ENCODE data around the gene FGFR2.
A peak's percentile ranks its signal among the peaks of the same experiment; 100 is the strongest.

Gene FGFR2

GRCh38 chr10:121609426-121610380, 11.5 kb upstream of the FGFR2 start:
- no peak for DNase-seq

GRCh38 chr10:121608469-121609190, 10.4 kb upstream of the FGFR2 start:
- no peak for DNase-seq

GRCh38 chr10:121607310-121608055, 9.2 kb upstream of the FGFR2 start:
- no peak for DNase-seq

- DNase-seq: no peak
These were observed 7.5 kb upstream of the FGFR2 start for GRCh38 chr10:121605708-121606107.

DNA sequence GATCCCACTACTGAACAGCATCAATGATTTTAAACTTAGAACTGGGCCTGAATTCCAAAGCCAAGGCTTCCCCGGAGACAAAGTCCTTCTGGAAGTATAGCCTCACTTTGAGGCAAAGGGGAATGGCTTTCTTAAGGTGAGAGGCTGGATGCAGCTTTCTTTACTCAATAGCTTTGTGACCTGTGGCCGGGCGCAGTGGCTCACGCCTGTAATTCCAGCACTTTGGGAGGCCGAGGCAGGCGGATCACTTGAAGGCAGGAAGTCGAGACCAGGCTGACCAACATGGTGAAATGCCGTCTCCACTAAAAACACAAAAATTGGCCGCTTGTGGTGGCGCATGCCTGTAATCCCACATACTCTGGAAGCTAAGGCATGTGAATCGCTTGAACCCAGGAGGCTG, 3.2 kb upstream of the FGFR2 start:
- DNase-seq: no peak

DNA sequence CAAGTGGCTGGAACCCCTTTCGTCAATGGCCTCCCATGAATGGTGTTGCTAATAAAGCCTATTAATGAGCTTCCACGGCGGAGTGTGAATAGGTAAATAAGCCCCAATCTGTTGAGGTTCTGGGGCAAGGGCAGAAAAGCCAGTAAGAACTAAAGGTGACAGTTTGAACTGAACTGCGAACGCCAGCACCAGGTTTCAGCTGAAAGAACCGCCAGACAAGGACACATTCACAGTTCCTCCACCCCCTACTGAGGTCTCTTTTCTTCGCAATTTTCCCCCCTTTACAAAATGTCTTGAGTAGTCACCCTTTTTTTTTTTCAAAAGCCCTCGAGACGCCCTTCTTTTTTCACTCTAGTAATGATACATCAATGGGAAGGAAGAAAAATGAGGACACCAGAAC, 2.4 kb upstream of the FGFR2 start:
- no peak for DNase-seq

DNA sequence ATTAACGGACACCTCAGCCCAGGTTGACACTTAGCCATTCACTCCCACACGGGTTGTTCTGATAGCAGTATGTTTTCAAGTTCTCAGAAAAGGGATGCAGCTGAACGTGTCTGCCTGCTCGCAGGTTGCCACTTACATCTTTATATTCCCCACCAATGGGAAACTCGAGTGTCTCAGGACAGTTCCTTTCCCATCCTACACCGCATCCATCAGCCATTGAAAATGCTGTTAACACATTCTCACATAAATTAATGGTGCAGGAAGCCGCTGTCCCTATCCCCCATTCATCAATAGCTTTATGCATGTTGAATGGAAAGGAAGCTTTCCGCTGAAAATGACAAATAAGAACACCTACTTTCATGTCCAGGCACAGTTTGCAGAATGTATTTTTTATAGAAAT, 1.7 kb upstream of the FGFR2 start:
- no peak for DNase-seq

GRCh38 chr10:121597504-121598262, 561 bp downstream of the FGFR2 start:
- no peak for DNase-seq

GRCh38 chr10:121596689-121597503, 1.3 kb downstream of the FGFR2 start:
- peak; percentile 42 for DNase-seq

- DNase-seq: no peak
These were observed 2.2 kb downstream of the FGFR2 start for GRCh38 chr10:121595806-121596688.

DNA sequence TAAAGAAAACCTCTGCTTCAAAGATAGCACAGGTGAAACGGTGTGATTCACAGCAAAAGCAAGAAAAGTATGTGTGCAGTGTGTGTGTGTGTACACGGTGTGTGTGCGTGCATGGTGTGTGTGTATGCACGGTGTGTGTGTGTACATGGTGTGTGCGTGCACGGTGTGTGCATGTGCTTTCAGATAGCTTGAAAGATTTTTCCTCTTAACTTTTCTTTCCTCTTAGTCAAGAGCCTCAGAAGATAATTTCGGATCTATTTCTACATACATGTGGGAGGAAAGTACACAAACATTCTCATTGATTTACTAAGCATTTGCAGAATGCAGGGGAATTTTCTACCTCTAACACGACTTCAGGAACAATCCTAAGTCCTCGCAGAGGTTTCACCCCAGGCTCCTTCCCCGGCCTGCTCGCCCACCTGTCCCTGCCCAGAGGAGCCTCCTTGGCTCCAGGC, 2.9 kb downstream of the FGFR2 start:
- no peak for DNase-seq

GRCh38 chr10:121594623-121595350, 3.5 kb downstream of the FGFR2 start:
- DNase-seq: peak; percentile 89

GRCh38 chr10:121594076-121594475, 4.2 kb downstream of the FGFR2 start:
- DNase-seq: no peak

GRCh38 chr10:121593281-121594075, 4.8 kb downstream of the FGFR2 start:
- no peak for DNase-seq

GRCh38 chr10:121592155-121592890, 5.9 kb downstream of the FGFR2 start:
- DNase-seq: no peak

GRCh38 chr10:121591186-121591585, 7.1 kb downstream of the FGFR2 start:
- DNase-seq: no peak

- no peak for DNase-seq
These were observed 7.5 kb downstream of the FGFR2 start for GRCh38 chr10:121590772-121591171.

- no peak for DNase-seq
These were observed 8.7 kb downstream of the FGFR2 start for GRCh38 chr10:121589553-121589952.

Measured in fibroblast of skin of abdomen (primary cell).